Measurements from ENCODE around the gene VAPA. TPM values are rescaled to one million over a fixed set of nuclear protein-coding genes. Genes with fewer than 3 reads are reported as not detected.
A peak's percentile ranks its signal among the peaks of the same experiment; 100 is the strongest.

Gene VAPA
- total RNA-seq, 3 donors from 2014 or later (not counting 1 experiment from before 2014, with no cell fraction given), result 175 to 186 (median 182) TPM

DNA sequence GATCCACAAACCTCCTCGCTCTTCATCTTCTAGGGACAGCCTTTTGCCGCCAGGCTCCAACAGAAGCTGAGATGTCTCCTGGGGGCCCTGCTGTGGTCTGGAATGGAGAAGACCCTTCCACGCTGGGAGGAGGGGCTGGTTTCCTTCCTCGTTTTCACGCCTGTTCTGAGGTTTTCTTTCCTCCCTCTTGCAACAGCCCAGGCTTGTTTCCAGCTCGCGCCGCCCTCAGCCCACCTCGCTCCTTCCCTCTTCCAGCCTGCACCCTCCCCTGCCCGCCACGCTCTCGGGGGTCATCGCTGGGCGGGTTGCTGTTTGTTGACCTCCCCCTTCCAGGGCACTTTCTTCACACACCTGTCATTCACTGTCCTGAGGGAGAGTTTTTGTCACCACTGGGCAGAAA lies 55.4 kb downstream of the VAPA start:
- no peaks in the 10 kb centered on the region for H3K27me3 ChIP-seq (ENCODE audit: control insufficient read depth, insufficient read depth, low read length)
- ATAC-seq (no peak), DNase-seq (no peak)
- H3K27ac ChIP-seq (ENCODE audit: low read length), result no peak overlapping the region
- Mint-ChIP-seq H3K4me3 (peak overlapping the region; percentile 54), H3K4me1 (peaks cover 43 to 45% of the 10 kb centered on the region in 2 donors), H3K36me3 (no peaks in the 10 kb centered on the region), H3K27ac (peak overlapping the region in 1 of 2 donors; percentile 13), H3K9me3 (no peaks in the 10 kb centered on the region), H3K27me3 (ENCODE audit: low read depth in 2 of 2) (peaks cover 31 to 42% of the 10 kb centered on the region in 2 donors)
- no peaks in the 10 kb centered on the region for H3K9me3 ChIP-seq (ENCODE audit: control insufficient read depth, insufficient read depth, low read length)
- peaks cover 19% of the 10 kb centered on the region for H3K4me1 ChIP-seq (ENCODE audit: control insufficient read depth, insufficient read depth, low read length)
- intact Hi-C loops (cut with micrococcal nuclease), result no loop called here
- TF ChIP-seq, protein P1, sequence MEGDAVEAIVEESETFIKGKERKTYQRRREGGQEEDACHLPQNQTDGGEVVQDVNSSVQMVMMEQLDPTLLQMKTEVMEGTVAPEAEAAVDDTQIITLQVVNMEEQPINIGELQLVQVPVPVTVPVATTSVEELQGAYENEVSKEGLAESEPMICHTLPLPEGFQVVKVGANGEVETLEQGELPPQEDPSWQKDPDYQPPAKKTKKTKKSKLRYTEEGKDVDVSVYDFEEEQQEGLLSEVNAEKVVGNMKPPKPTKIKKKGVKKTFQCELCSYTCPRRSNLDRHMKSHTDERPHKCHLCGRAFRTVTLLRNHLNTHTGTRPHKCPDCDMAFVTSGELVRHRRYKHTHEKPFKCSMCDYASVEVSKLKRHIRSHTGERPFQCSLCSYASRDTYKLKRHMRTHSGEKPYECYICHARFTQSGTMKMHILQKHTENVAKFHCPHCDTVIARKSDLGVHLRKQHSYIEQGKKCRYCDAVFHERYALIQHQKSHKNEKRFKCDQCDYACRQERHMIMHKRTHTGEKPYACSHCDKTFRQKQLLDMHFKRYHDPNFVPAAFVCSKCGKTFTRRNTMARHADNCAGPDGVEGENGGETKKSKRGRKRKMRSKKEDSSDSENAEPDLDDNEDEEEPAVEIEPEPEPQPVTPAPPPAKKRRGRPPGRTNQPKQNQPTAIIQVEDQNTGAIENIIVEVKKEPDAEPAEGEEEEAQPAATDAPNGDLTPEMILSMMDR (IDR thresholded peaks at IDR 0.05), result no peak
- no peak overlapping the region for H3K4me3 ChIP-seq (ENCODE audit: low read length)
- no peaks in the 10 kb centered on the region for H3K36me3 ChIP-seq (ENCODE audit: control insufficient read depth, insufficient read depth, low read length)
- 6% methylated on average over 14 of the region's 14 CpGs for WGBS (ENCODE audit: insufficient coverage)

DNA sequence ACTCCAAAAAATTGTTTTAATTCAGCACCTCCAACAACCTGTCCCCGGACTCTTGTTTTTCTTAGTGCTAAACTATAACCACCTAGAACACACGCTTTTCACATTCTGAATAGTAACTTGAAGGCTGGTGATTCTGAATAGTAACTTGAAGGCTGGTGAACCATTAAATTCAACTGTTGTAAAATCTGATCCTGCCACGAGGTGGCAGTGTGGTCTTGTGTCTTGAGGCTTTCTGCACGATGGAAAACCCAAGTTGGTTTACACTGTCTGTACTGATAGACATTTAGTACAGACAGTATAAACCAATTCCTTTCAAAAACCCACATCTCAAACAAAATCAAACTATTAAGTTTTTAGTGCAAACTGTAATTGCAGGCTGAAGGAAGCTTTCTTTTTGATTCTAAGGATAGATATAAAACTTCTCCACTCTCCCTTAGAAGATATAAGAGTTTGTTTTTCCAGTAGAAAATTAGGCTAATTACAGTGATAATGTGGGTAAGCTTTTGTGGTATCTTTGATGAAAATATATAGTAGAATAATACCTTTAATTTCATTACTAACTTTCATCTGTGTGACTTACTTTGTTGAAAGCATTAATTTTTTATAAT lies 57.6 kb downstream of the VAPA start:
- peaks cover 7% of the 10 kb centered on the region for H3K36me3 Mint-ChIP-seq
- Histone ChIP-seq H3K27me3 (ENCODE audit: control insufficient read depth, insufficient read depth, low read length) (no peaks in the 10 kb centered on the region), H3K36me3 (ENCODE audit: control insufficient read depth, insufficient read depth, low read length) (no peaks in the 10 kb centered on the region), H3K9me3 (ENCODE audit: control insufficient read depth, insufficient read depth, low read length) (no peaks in the 10 kb centered on the region), H3K4me3 (ENCODE audit: low read length) (no peak overlapping the region), H3K27ac (ENCODE audit: low read length) (no peak overlapping the region), H3K4me1 (ENCODE audit: control insufficient read depth, insufficient read depth, low read length) (peaks cover 11% of the 10 kb centered on the region)
- peaks cover 32 to 34% of the 10 kb centered on the region in 2 donors for H3K4me1 Mint-ChIP-seq
- peaks cover 31 to 42% of the 10 kb centered on the region in 2 donors for H3K27me3 Mint-ChIP-seq (ENCODE audit: low read depth in 2 of 2)
- H3K4me3 Mint-ChIP-seq, result no peak overlapping the region
- no peak overlapping the region for H3K27ac Mint-ChIP-seq
- ATAC-seq (peak; percentile 80 to 93 (median 87)), DNase-seq (peak; percentile 53 to 85)
- intact Hi-C loops (cut with micrococcal nuclease), result loop anchor here (1.0 to 5.0 kb wide), 2 partner anchors 549 to 1581 kb away; no protein-coding TSS in a partner anchor
- TF ChIP-seq, protein P1 (IDR thresholded peaks at IDR 0.05), result peak; percentile 86
- H3K9me3 Mint-ChIP-seq, result peaks cover 2 to 3% of the 10 kb centered on the region in 2 donors
- 0% methylated on average over 2 of the region's 4 CpGs for WGBS (ENCODE audit: insufficient coverage)

DNA sequence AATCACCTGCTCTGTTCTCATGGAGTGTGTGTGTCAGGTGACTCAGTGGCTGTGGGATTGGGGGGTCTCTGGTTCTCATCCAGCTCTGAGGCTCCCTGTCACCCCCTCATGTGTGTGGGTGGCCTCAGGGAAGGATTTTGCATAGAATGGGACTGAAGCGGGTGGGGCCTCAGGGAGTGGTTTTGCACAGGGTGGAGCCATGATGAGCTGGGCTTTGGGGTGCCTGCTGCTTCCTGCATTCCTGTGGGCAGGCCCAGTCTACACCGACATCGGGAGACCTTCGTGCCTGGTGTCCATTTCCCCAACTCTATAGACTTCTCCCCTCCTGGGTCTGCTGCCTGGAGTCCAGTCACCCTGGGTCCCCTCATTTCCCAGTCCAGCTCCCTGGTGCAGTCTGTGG lies 59.7 kb downstream of the VAPA start:
- intact Hi-C loops (cut with micrococcal nuclease), result loop anchor here (5.0 kb wide), 1 partner anchor 1579 kb away; no protein-coding TSS in a partner anchor
- H3K4me1 ChIP-seq (ENCODE audit: control insufficient read depth, insufficient read depth, low read length), result peaks cover 4% of the 10 kb centered on the region
- peaks cover 14 to 18% of the 10 kb centered on the region in 2 donors for H3K4me1 Mint-ChIP-seq
- no peaks in the 10 kb centered on the region for H3K9me3 ChIP-seq (ENCODE audit: control insufficient read depth, insufficient read depth, low read length)
- no peaks in the 10 kb centered on the region for H3K36me3 ChIP-seq (ENCODE audit: control insufficient read depth, insufficient read depth, low read length)
- ATAC-seq (no peak), DNase-seq (no peak)
- H3K4me3 Mint-ChIP-seq, result no peak overlapping the region
- H3K9me3 Mint-ChIP-seq, result peaks cover 2 to 3% of the 10 kb centered on the region in 2 donors
- WGBS (ENCODE audit: insufficient coverage), result 96% methylated on average over 4 of the region's 4 CpGs
- peaks cover 25 to 30% of the 10 kb centered on the region in 2 donors for H3K27me3 Mint-ChIP-seq (ENCODE audit: low read depth in 2 of 2)
- H3K27ac Mint-ChIP-seq, result no peak overlapping the region
- no peak overlapping the region for H3K4me3 ChIP-seq (ENCODE audit: low read length)
- H3K27me3 ChIP-seq (ENCODE audit: control insufficient read depth, insufficient read depth, low read length), result no peaks in the 10 kb centered on the region
- H3K27ac ChIP-seq (ENCODE audit: low read length), result no peak overlapping the region
- TF ChIP-seq, protein P1 (IDR thresholded peaks at IDR 0.05), result no peak
- peaks cover 7% of the 10 kb centered on the region for H3K36me3 Mint-ChIP-seq
